ENCODE data around the gene FEM1A. TPM values are rescaled to one million over a fixed set of nuclear protein-coding genes. Genes with fewer than 3 reads are reported as not detected.

The FEM1A gene
- total and polyA plus RNA-seq, 2 of the 13 experiments (the other 11 are each of a cell fraction or from before 2014, with no cell fraction given), result 3.2 to 10.8 TPM

- TF ChIP-seq ZNF142 (CRISPR knock-in tag; IDR thresholded peaks at IDR 0.05) (no peak), ZNF33B (CRISPR knock-in tag; IDR thresholded peaks at IDR 0.05) (no peak), ZBTB3 (CRISPR knock-in tag; IDR thresholded peaks at IDR 0.05; ENCODE audit: borderline replicate concordance, low read depth) (no peak), SMARCE1 (IDR thresholded peaks at IDR 0.05; ENCODE audit: borderline replicate concordance) (no peak), ZNF567 (CRISPR knock-in tag; IDR thresholded peaks at IDR 0.05; ENCODE audit: borderline replicate concordance) (no peak)
Measured at GRCh38 chr19:4780860-4781259, 10.7 kb upstream of the FEM1A start (continued).

GRCh38 chr19:4781801-4782200 lies 9.7 kb upstream of the FEM1A start:
- no peak overlapping the region for H3K4me3 ChIP-seq (replicated peaks in 1 of 3; ENCODE audit: insufficient read depth in 1 of 3, low read depth in 2 of 3, low read length in 3 of 3)
- in situ Hi-C loops (cut with HindIII; ENCODE audit: extremely low pct_ligation_motif_present, low pct_unique_long_range_greater_than_20kb) (no loop called here), intact Hi-C loops (cut with micrococcal nuclease; ENCODE audit: unreplicated experiment) (no loop called here)
- ATAC-seq (no peak), FAIRE-seq (no peak), DNase-seq (ENCODE audit: low spot score) (no peak)
- no peak overlapping the region for H2AFZ ChIP-seq (ENCODE audit: low read length)
- no TSS peak for BruUV-seq (replicated peaks)
- H3K4me1 ChIP-seq (ENCODE audit: insufficient read depth, low read length), result no peaks in the 10 kb centered on the region
- no peak overlapping the region for H3K9ac ChIP-seq (ENCODE audit: insufficient read depth, low read depth, low read length)
- POLR2A ChIA-PET, result no interaction called here
- H4K20me1 ChIP-seq (ENCODE audit: insufficient read depth, low read length), result no peaks in the 10 kb centered on the region
- CTCF ChIA-PET (ENCODE audit: low intra/inter-chr PET ratio, low total read pairs), result no interaction called here
- H3K9me3 ChIP-seq (ENCODE audit: low read length), result no peaks in the 10 kb centered on the region
- peaks cover 0 to 2% of the 10 kb centered on the region in 2 experiments; a peak in 2 of 5 replicates for H3K27me3 ChIP-seq (ENCODE audit: control insufficient read depth in 1 of 2, insufficient read depth in 2 of 2, low read length in 2 of 2)
- no peak overlapping the region for H3K4me2 ChIP-seq (ENCODE audit: low read depth, low read length)
- no peaks in the 10 kb centered on the region for H3K36me3 ChIP-seq (replicated peaks in 1 of 2; ENCODE audit: control insufficient read depth in 1 of 2, insufficient read depth in 2 of 2, low read length in 2 of 2)
- 27% methylated on average over 3 of the region's 3 CpGs for WGBS (ENCODE audit: low lambda C conversion rate)
- H3K27ac ChIP-seq (ENCODE audit: extremely low read length, insufficient read depth, low read length), result no peak overlapping the region
- H3K79me2 ChIP-seq (ENCODE audit: insufficient read depth, low read length), result no peaks in the 10 kb centered on the region
- TF ChIP-seq ZKSCAN5 (CRISPR knock-in tag; IDR thresholded peaks at IDR 0.05), result no peak
- no peak for TF ChIP-seq ZBED4 (CRISPR knock-in tag; IDR thresholded peaks at IDR 0.05; ENCODE audit: borderline replicate concordance)
- TF ChIP-seq DNMT3B (CRISPR knock-in tag; conservative IDR thresholded peaks at IDR 0.05), result no peak
- TF ChIP-seq MYPOP (CRISPR knock-in tag; IDR thresholded peaks at IDR 0.05), result no peak
- no peak for TF ChIP-seq SETDB1 (CRISPR knock-in tag; IDR thresholded peaks at IDR 0.05; ENCODE audit: borderline replicate concordance)
- TF ChIP-seq SCMH1 (CRISPR knock-in tag; IDR thresholded peaks at IDR 0.05; ENCODE audit: borderline replicate concordance), result no peak
- no peak for TF ChIP-seq ZNF317 (CRISPR knock-in tag; IDR thresholded peaks at IDR 0.05)
